Neural progenitor cell (in vitro differentiated cells): Measurements from ENCODE around the gene PTPRK. TPM values are rescaled to one million over a fixed set of nuclear protein-coding genes. Genes with fewer than 3 reads are reported as not detected.

Source experiments
- DNase-seq: peaks from one replicate; pipeline ENCODE4 v3.0.0-alpha.2; 2016; ENCODE audit warnings: low spot score
- H2AFZ ChIP-seq: fragments of 200-600 bp; sonication (generic); replicated peaks from 2 replicates; pipeline ENCODE4 v1.6.1; 2016; ENCODE audit warnings: antibody characterized with exemption
- H3F3A ChIP-seq: fragments of 200-600 bp; sonication (generic); 2 replicates; pipeline ENCODE4 v1.6.1; 2016; ENCODE audit warnings: antibody characterized with exemption, low read depth
- H3K27ac ChIP-seq: fragments of 200-600 bp; sonication (generic); 2 replicates; pipeline ENCODE4 v1.5.1; 2016; ENCODE audit warnings: mild to moderate bottlenecking
- H3K27me3 ChIP-seq: fragments of 200-600 bp; sonication (generic); 2 replicates; pipeline ENCODE4 v1.6.1; 2016; ENCODE audit warnings: mild to moderate bottlenecking, moderate library complexity
- H3K36me3 ChIP-seq: fragments of 200-600 bp; sonication (generic); 2 replicates; pipeline ENCODE4 v1.5.1; 2016
- H3K4me1 ChIP-seq: fragments of 200-600 bp; sonication (generic); 2 replicates; pipeline ENCODE4 v1.6.1; 2016; ENCODE audit warnings: mixed run types
- H3K4me2 ChIP-seq: fragments of 200-600 bp; sonication (generic); 2 replicates; pipeline ENCODE4 v1.6.1; 2016
- H3K4me3 ChIP-seq: fragments of 200-600 bp; sonication (generic); 2 replicates; pipeline ENCODE4 v1.5.1; 2016
- H3K79me2 ChIP-seq: fragments of 200-600 bp; sonication (generic); 2 replicates; pipeline ENCODE4 v1.6.1; 2016; ENCODE audit warnings: low read depth
- H3K9ac ChIP-seq: fragments of 200-600 bp; sonication (generic); 2 replicates; pipeline ENCODE4 v1.6.1; 2016
- H3K9me3 ChIP-seq: fragments of 200-600 bp; sonication (generic); 2 replicates; pipeline ENCODE4 v1.5.1; 2016; ENCODE audit warnings: low read depth
- H4K20me1 ChIP-seq: fragments of 200-600 bp; sonication (generic); 2 replicates; pipeline ENCODE4 v1.6.1; 2016; ENCODE audit warnings: low read depth
- H3K27ac Mint-ChIP-seq: 3 replicates; pipeline ENCODE4 v1.8.0; 2021; ENCODE audit warnings: mixed read lengths
- H3K27me3 Mint-ChIP-seq: 2 replicates; pipeline ENCODE4 v1.8.0; 2022; ENCODE audit warnings: low read depth, mild to moderate bottlenecking, inconsistent platforms, moderate library complexity, mixed read lengths; ENCODE audit not compliant: insufficient read depth
- H3K36me3 Mint-ChIP-seq: 3 replicates; pipeline ENCODE4 v1.8.0; 2021; ENCODE audit warnings: mixed read lengths
- H3K4me1 Mint-ChIP-seq: 3 replicates; pipeline ENCODE4 v1.8.0; 2021; ENCODE audit warnings: mixed read lengths
- H3K4me3 Mint-ChIP-seq: 3 replicates; pipeline ENCODE4 v1.8.0; 2021; ENCODE audit warnings: mild to moderate bottlenecking, moderate library complexity, mixed read lengths
- H3K9me3 Mint-ChIP-seq: 3 replicates; pipeline ENCODE4 v1.8.0; 2020; ENCODE audit warnings: mixed read lengths
- CTCF ChIP-seq: fragments of 200-600 bp; sonication (generic); IDR thresholded peaks from 2 replicates; pipeline ENCODE4 v1.5.1; 2017; ENCODE audit warnings: antibody characterized with exemption, mild to moderate bottlenecking
- EZH2 ChIP-seq: fragments of 200-600 bp; sonication (generic); IDR thresholded peaks from 2 replicates; pipeline ENCODE4 v1.6.1; 2017; ENCODE audit warnings: antibody characterized with exemption, mild to moderate bottlenecking, moderate library complexity
- EZH2phosphoT487 ChIP-seq: fragments of 200-600 bp; sonication (generic); IDR thresholded peaks from 2 replicates; pipeline ENCODE4 v1.6.1; 2017; ENCODE audit warnings: antibody characterized with exemption
- total RNA-seq: library from RNA; depleted of rRNA; stranded (reverse); fragments of >200 nt; gene quantifications from 2 replicates; pipeline ENCODE4 v1.2.3, GENCODE V29; 2015; ENCODE audit warnings: low replicate concordance

The PTPRK gene
- total RNA-seq, 1 donor from 2014 or later: 35.0 TPM

GRCh38 chr6:128199461-128199860, 320.9 kb downstream of the PTPRK start:
- H3K36me3 Mint-ChIP-seq: peaks cover 6% of the 10 kb centered on the region
- Histone ChIP-seq H3K9ac (no peak overlapping the region), H3F3A (no peaks in the 10 kb centered on the region)

GRCh38 chr6:128192972-128193371, 327.4 kb downstream of the PTPRK start:
- H3K4me1 Mint-ChIP-seq: peaks cover 2% of the 10 kb centered on the region
- H3K36me3 ChIP-seq: no peaks in the 10 kb centered on the region
- no peak for DNase-seq
- H3K27ac ChIP-seq: no peak overlapping the region
- H3K9me3 ChIP-seq: no peaks in the 10 kb centered on the region
- no peak overlapping the region for H3K4me3 Mint-ChIP-seq
- H3K27me3 ChIP-seq: no peaks in the 10 kb centered on the region
- H3K9ac ChIP-seq: no peak overlapping the region
- TF ChIP-seq EZH2 (no peak), CTCF (no peak), EZH2phosphoT487 (no peak)
- H3K9me3 Mint-ChIP-seq: no peaks in the 10 kb centered on the region
- H3K4me3 ChIP-seq: no peak overlapping the region
- H3K79me2 ChIP-seq: no peaks in the 10 kb centered on the region
- H3K4me2 ChIP-seq: no peak overlapping the region
- no peaks in the 10 kb centered on the region for H3K36me3 Mint-ChIP-seq
- no peak overlapping the region for H3K27ac Mint-ChIP-seq
- H3F3A ChIP-seq: no peaks in the 10 kb centered on the region
- H4K20me1 ChIP-seq: no peaks in the 10 kb centered on the region
- no peak overlapping the region for H2AFZ ChIP-seq
- H3K4me1 ChIP-seq: no peaks in the 10 kb centered on the region
- H3K27me3 Mint-ChIP-seq: no peaks in the 10 kb centered on the region

More at GRCh38 chr6:128199461-128199860, 320.9 kb downstream of the PTPRK start:
- Histone ChIP-seq H3K4me1 (no peaks in the 10 kb centered on the region), H3K27ac (no peak overlapping the region), H2AFZ (no peak overlapping the region), H3K4me2 (no peak overlapping the region), H3K9me3 (no peaks in the 10 kb centered on the region), H4K20me1 (no peaks in the 10 kb centered on the region), H3K79me2 (no peaks in the 10 kb centered on the region), H3K27me3 (no peaks in the 10 kb centered on the region), H3K36me3 (no peaks in the 10 kb centered on the region), H3K4me3 (no peak overlapping the region)
- Mint-ChIP-seq H3K9me3 (peaks cover 6% of the 10 kb centered on the region), H3K27ac (no peak overlapping the region), H3K27me3 (peaks cover 2% of the 10 kb centered on the region), H3K4me1 (no peaks in the 10 kb centered on the region), H3K4me3 (no peak overlapping the region)
- no peak for DNase-seq
- TF ChIP-seq CTCF (no peak), EZH2phosphoT487 (no peak), EZH2 (no peak)

GRCh38 chr6:128188678-128189077, 331.7 kb downstream of the PTPRK start:
- Mint-ChIP-seq H3K36me3 (no peaks in the 10 kb centered on the region), H3K9me3 (no peaks in the 10 kb centered on the region), H3K4me3 (no peak overlapping the region), H3K27ac (no peak overlapping the region), H3K4me1 (peaks cover 2% of the 10 kb centered on the region), H3K27me3 (no peaks in the 10 kb centered on the region)
- Histone ChIP-seq H3K9me3 (no peaks in the 10 kb centered on the region), H3K4me2 (no peak overlapping the region), H3F3A (no peaks in the 10 kb centered on the region), H3K27ac (no peak overlapping the region), H3K79me2 (no peaks in the 10 kb centered on the region), H3K4me3 (no peak overlapping the region), H3K36me3 (no peaks in the 10 kb centered on the region), H4K20me1 (no peaks in the 10 kb centered on the region), H3K27me3 (no peaks in the 10 kb centered on the region), H2AFZ (no peak overlapping the region), H3K4me1 (no peaks in the 10 kb centered on the region), H3K9ac (no peak overlapping the region)
- TF ChIP-seq CTCF: no peak
- no peak for TF ChIP-seq EZH2phosphoT487
- DNase-seq: no peak

GRCh38 chr6:128186729-128187128, 333.7 kb downstream of the PTPRK start:
- Mint-ChIP-seq H3K27me3 (no peaks in the 10 kb centered on the region), H3K36me3 (no peaks in the 10 kb centered on the region), H3K9me3 (no peaks in the 10 kb centered on the region), H3K4me3 (no peak overlapping the region), H3K27ac (no peak overlapping the region), H3K4me1 (peaks cover 2% of the 10 kb centered on the region)
- H3K9ac ChIP-seq: no peak overlapping the region
- H2AFZ ChIP-seq: no peak overlapping the region
- H3K27me3 ChIP-seq: no peaks in the 10 kb centered on the region
- H3K4me2 ChIP-seq: no peak overlapping the region
- DNase-seq: no peak
- H3K27ac ChIP-seq: no peak overlapping the region
- no peaks in the 10 kb centered on the region for H3K79me2 ChIP-seq
- no peaks in the 10 kb centered on the region for H3F3A ChIP-seq
- H3K4me3 ChIP-seq: no peak overlapping the region
- H4K20me1 ChIP-seq: no peaks in the 10 kb centered on the region
- H3K36me3 ChIP-seq: no peaks in the 10 kb centered on the region
- H3K4me1 ChIP-seq: no peaks in the 10 kb centered on the region
- no peaks in the 10 kb centered on the region for H3K9me3 ChIP-seq
- no peak for TF ChIP-seq EZH2
- TF ChIP-seq CTCF: no peak
- no peak for TF ChIP-seq EZH2phosphoT487
